GM18507 (cell line): ENCODE measurements around the gene DPEP1.
"Not testable (repeated sequence)": the region's sequence is repeated elsewhere in the genome, so short reads cannot be mapped to it uniquely, and the experiment has no call there.

ENCODE experiments used
- DNase-seq: peaks from one replicate; pipeline ENCODE4 v3.0.0; 2011; ENCODE audit warnings: low read depth; ENCODE audit not compliant: insufficient read length; ENCODE audit errors: extremely low spot score
- FAIRE-seq: peaks from 2 replicates; lab custom pipeline; 2011; peaks lifted over from hg19 to GRCh38; lab: Jason Lieb, UNC

DPEP1 gene

DNA sequence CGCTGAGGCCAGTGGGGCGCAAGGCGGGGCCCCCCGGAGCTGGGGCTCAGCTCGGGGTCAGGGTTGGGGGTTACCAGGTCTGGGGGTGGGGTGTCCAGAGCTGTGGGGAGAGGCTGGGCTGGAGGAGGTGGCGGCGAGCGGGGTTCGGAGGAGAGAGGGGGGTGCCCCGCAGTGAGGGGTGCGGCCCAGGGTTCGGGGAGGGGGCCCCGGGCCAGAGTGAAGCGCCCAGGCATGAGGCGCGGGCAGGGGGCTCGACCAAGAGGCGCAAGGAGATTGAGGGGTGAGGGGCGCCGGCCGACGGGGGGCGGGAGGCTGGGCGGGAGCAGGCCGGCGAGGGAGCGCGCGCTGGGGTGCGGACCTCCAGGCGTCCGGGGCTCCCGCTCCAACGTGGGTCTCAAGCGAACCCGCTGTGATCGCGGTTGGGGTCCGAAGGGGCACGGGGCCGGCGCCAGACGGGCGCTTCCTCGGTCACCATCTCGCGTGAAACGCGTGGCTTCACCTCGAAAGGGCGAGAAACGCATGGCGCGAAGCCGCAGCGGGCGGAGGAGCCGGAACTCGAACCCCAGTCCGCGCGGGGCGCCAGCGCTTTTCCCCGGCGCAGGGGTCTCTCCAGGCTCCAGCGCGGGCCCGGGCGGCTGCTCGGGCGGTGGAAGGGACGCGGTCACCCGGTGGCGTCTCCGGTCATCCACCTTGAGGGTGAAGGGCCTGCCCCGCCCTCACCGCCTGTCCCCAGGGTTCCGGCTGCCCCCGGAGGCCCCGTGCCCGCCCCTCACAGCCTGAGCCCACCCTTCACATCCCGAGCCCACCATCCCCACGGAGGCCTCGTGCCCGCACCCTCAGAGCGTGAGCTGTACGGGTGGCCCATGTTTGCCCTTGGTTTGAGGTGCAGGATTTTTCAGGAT lies 37.0 kb upstream of the DPEP1 start:
- FAIRE-seq (no peak), DNase-seq (no peak)

DNA sequence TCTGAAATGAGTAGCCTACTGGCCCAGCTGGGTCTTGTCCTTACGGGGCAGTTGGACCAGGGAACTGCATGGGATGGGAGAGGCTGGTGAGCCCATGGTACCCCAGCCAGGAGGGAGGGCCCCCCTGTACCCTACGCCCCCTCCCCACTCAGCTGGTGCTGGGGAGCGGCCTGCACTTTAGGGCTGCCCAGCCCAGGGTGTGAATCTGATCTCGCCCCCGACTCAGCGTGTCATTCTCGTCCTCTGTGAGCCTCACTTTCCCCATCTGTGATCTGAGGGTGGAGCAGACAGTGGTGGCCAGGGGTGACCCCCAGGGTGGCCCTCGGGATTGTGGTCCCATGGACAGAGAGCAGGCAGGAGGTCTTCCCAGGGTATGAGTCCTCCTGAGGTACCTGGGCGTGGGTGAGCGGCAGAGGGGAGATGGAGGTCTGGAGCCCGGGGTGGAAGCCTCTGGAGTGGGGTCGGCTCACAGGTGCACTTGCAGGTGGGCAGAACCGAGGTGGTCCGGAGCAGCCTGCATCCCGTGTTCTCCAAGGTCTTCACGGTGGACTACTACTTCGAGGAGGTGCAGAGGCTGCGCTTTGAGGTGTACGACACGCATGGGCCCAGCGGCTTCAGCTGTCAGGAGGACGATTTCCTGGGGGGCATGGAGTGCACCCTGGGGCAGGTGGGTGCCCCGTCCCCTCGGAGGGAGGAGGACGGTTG lies 36.2 kb upstream of the DPEP1 start:
- no peak for DNase-seq
- no peak for FAIRE-seq

DNA sequence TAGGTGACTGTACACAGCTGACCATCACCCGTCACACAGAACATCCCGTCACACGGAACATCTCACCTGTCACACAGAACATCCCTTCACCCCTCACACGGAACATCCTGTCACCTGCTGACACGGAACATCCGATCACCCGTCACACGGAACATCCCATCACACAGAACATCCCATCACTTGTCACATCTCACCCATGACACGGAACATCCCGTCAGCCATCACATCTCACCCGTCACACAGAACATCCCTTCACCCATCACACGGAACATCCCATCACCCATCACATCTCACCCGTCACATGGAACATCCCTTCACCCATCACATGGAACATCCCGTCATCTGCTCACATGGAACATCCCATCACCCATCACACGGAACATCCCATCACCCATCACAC lies 34.1 kb upstream of the DPEP1 start:
- DNase-seq, result no peak
- FAIRE-seq, result no peak

DNA sequence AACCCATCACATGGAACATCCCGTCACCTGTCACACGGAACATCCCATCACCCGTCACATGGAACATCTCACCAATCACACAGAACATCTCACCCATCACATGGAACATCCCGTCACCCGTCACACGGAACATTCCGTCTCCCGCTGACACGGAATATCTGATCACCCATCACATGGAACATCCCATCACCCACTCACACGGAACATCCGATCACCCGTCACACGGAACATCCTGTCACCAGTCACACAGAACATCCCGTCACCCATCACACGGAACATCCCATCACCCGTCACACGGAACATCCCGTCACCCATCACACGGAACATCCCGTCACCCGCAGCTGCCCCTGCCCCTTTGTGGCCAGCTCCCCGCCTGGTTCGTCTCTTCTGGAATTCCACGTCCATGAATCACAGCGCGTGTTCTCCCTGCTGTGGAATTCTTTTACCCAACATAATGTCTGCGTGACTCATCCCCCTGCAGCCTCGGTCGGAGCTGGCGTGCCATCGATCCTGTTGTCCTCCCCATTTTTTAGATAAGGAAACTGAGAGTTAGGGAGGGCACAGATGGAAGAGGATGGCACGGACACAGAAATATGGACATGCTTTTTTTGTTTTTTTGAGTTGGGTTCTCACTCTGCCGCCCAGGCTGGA lies 32.3 kb upstream of the DPEP1 start:
- FAIRE-seq, result no peak
- DNase-seq, result no peak

DNA sequence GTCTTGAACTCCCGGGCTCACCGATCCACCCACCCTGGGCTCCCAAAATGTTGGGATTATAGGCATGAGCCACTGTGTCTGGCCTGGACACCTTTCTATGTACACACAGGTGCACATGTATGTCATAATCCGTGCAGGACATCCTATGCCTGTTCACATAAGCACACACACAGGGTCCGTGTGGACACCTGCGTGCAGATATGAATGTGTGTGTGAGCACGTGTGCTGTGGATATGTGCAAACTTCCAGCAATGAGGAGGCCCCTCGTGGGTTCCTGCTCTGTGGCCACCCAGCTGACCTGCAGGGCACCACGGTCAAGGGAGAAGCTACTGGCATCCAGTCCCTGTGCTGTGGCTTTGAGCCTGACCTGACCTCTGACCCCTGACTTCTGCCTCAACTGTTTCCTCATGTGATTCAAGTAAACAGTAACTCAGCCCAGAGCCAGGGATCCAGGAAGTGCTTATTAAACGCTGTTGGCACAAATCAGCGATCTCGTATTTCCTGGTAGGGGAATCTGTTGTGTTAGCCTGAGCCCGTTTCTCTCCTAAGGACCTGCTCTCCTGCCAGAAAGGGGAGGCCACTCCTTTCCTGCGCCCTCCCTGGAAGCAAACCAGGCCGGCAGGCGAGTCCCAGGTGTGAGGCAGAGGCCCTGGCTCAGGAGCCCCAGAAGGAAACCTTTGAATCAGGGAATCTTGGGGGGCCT lies 31.4 kb upstream of the DPEP1 start:
- DNase-seq, result no peak
- no peak for FAIRE-seq

DNA sequence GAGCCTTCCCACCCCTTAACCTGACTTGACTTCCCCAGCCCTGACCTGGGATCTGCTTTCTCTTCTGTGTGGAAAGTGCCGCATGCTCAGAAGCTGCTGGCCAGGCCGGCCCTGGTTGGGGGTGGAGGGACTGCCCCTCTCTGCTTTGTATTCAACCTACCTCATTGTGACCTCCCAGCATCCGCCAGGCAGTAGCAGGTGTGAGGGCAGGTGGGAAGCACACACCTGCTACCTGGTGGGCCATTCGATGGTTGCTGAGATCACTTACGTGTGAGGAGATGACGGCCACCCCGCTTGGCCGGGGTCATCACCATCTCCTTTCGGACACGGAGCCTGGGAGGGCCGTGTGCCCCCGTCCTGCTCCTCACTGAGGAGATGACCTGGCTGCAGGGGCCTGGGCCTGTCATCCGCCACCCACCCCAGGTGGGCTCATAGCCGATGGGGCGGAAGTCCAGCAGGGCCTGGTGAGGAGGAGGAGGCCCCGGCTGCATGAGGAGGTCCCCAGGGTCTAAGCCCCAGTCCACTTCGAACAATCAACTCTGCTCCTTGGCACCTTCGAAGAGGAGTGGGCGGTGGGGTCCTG lies 30.7 kb upstream of the DPEP1 start:
- FAIRE-seq (no peak), DNase-seq (no peak)

DNA sequence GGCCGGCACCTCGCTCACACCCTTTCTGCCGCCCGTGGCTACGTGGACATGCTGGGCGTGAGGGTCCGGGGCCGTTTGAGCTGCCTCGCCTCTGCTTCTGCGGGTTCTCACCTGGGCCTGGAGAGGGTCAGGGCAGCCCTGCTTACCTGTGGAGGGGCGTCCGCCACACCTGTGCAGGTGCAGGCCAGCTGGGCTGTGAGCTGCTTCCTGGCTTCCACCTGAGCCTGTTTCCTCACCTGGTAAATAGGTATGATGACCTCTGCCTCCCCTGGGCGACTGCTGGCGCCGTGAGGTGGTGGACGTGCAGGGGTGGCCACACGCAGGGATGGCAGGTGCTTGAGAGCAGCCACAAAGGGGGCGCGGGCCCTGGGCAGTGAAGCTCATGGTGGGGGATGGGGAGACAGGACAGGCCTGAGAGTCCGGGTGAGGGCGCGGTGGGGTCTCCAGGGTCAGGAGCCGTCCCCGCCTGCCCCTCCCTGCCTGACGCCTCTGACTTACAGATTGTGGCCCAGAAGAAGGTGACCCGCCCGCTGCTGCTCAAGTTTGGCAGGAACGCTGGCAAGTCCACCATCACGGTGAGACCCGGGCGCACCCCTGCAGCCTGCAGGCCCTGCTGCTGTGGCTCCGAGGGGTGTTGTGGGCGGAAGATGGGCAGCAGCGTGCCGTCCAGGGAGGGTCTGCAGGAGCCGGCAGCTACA lies 30.1 kb upstream of the DPEP1 start:
- no peak for FAIRE-seq
- DNase-seq, result no peak

DNA sequence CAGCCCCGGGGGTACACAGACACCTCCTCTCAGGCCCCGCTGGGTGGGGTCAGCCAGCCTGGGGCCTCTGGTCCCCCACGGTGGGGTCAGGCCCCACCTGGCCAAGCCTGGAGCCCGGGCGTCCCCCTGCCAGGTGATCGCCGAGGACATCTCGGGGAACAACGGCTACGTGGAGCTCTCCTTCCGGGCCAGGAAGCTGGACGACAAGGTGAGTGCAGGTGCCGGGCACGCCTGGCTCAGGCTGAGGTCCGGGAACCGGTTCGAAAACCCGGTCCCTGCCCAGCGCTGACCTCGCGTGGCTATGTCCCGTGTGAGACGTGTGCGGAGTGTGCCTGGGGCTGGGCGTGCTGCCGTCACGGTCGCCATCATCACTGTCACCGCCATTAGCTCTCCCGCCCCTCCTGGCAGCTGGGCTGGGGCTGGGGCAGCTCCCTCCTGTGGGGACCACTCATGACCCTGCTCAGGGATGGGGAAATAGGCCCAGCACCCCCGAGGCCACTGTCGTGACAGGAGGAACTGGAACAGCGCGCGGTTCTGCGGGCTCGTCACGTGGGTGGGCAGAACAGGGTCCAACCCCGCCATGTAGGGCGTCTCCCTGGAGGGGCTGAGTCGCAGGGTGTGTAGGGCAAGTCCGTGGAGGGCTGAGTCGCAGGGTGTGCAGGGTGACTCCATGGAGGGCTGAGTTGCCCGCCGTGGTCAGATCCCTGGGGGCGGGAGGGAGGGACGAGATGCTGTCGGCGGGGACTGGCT lies 29.4 kb upstream of the DPEP1 start:
- no peak for FAIRE-seq
- no peak for DNase-seq

DNA sequence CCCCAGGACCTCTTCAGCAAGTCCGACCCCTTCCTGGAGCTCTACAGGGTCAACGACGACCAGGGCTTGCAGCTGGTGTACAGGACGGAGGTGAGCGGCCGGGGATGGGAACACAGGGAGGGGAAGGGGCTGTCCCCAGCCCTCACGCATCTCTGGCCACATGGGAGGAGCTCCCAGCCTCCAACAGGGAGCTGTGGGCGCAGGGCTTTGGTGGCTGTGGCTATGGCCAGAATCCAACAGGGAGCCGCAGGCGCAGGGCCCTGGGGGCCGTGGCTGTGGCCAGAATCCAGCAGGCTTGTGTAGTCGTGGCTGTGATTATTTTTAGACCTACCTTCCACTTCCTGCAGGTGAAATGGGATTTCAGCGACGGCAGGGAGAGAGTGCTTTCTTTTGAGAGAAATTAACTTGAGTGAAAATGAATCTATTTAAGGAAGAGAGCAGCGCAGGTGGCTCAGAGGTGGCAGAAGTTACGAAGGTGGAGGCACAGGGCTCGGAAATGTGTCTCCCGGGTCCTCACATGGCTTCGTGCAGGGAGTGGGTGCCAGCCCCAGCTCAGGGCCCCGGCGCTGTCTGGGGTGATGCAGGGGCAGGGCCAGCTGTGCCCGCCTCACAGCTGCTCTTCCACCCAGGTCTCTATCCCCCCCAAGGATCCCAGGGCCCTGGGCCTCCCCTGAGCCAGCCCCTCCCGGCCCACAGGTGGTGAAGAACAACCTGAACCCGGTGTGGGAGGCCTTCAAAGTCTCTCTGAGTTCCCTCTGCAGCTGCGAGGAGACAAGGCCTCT lies 28.5 kb upstream of the DPEP1 start:
- DNase-seq, result no peak
- no peak for FAIRE-seq

DNA sequence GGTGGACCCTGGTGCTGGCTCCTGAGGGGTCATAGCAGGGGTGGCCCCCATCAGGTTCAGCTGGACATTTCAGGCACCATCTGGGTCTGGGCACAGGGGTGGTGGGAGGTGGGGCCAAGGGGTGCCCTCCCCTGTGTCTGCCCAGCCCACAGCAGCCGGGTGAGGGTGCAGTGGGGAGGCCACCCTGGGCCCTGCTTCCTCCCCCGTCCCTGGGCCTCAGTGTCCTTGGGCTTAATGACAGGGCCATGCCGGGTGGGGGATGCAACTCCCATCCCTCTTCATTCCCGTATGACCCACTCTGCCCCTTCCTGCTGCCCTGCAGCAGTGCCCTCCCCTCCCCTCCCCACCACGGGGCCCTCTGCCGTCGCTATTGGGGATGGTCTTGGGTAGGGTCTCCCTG lies 27.2 kb upstream of the DPEP1 start:
- FAIRE-seq, result no peak

DNA sequence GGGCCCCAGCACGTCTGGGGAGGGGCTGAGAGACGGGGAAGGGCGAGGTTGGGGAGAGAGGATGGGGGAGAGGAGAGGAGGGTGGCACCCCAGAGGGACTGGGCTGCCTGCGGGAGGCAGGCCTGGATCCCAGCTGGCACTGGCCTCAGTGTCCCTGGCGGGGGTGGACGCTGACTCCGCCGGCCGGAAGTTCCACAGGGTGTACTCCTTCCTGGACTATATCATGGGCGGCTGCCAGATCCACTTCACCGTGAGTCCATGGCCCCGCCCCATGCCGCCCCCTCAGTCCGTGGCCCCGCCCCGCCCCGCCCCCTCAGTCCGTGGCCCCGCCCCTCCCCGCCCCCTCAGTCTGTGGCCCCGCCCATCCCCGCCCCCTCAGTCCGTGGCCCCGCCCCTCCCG lies 26.6 kb upstream of the DPEP1 start:
- DNase-seq (no peak), FAIRE-seq (no peak)

More for the DNA sequence above, 27.2 kb upstream of the DPEP1 start:
- no peak for DNase-seq

DNA sequence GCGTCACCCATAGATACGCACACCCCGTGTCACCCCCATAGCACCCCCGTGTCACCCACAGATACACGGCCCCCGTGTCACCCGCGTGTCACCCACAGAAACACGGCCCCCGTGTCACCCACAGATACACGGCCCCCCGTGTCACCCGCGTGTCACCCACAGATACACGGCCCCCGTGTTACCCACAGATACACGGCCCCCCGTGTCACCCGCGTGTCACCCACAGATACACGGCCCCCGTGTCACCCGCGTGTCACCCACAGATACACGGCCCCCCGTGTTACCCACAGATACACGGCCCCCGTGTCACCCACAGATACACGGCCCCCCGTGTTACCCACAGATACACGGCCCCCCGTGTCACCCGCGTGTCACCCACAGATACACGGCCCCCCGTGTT lies 25.8 kb upstream of the DPEP1 start:
- not testable (repeated sequence) for FAIRE-seq

DNA sequence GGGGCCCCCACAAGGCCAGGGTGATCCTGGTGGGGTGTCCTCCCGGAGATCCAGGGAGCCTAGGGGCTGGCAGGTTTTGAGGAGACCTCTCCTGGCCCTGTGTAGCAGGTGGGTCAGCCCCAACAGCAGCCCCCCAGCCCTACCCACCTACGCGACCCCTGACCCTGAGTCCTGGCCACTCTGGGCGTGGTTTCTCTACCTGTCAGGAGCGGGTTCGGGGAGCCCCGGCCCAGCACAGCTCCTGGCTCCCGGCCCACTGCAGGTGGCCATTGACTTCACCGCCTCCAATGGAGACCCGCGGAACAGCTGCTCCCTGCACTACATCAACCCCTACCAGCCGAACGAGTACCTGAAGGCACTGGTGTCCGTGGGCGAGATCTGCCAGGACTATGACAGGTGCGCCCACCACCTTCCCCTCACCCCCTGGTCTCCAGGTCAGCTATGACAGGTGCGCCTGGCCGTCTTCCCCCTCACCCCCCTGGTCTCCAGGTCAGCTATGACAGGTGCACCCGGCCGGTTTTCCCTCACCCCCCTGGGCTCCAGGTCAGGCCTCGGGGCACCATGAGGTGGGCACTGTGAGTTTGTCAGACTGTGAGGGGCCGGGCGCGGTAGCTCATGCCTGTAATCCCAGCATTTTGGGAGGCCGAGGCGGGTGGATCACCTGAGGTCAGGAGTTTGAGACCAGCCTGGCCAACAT lies 24.9 kb upstream of the DPEP1 start:
- no peak for DNase-seq
- no peak for FAIRE-seq

More for the DNA sequence above, 25.8 kb upstream of the DPEP1 start:
- DNase-seq, result not testable (repeated sequence)

DNA sequence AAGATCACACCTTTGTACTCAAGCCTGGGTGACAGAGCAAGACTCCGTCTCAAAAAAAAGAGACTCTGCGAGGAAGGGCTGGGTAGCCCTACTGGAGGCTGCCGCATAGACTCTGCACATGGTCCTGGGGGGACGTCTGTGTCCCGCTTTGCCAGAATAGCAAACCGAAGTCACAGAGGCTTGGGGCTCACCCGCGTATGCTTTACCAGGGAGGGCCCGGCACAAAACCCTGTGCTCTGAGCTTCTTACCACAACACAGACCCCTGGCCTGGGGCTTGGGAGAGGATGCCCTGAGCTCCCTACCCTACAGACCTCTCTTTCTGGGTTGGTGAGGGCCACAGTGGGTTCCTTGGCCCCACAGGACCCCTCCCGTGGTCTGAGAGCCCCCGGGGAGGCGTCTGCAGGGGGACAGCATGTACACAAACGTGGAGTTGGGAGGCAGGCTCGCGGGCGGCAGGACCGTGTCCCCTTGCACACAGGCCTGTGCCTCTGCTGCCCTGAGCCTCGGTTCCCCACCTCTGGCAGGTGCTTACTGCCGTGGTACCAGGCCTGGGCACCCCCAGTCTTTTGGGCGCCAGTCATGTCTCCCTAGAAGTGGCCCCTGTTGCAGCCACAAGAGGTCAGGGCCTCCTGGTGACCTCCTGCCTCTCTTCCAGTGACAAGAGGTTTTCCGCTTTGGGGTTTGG lies 24.1 kb upstream of the DPEP1 start:
- FAIRE-seq (no peak), DNase-seq (no peak)

DNA sequence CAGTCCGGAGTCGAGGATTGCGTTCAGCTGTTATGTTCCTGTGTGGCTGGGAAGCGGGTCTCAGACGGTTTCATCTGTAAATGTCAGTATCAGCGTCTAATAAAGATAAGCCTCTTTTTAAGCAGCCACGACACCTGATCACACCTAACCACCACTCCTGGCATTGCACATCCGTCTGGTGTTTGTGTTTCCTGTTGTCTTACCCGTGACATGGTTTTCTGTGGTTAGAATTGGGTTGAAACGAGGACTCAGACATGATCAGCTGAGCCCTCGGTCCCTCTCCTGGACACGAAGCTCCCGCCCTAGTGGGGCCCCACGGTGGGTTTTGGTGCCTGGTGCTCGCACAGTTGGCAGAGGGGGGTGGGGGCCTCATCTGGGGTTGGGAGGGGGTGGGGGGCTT lies 19.6 kb upstream of the DPEP1 start:
- DNase-seq (no peak), FAIRE-seq (no peak)

DNA sequence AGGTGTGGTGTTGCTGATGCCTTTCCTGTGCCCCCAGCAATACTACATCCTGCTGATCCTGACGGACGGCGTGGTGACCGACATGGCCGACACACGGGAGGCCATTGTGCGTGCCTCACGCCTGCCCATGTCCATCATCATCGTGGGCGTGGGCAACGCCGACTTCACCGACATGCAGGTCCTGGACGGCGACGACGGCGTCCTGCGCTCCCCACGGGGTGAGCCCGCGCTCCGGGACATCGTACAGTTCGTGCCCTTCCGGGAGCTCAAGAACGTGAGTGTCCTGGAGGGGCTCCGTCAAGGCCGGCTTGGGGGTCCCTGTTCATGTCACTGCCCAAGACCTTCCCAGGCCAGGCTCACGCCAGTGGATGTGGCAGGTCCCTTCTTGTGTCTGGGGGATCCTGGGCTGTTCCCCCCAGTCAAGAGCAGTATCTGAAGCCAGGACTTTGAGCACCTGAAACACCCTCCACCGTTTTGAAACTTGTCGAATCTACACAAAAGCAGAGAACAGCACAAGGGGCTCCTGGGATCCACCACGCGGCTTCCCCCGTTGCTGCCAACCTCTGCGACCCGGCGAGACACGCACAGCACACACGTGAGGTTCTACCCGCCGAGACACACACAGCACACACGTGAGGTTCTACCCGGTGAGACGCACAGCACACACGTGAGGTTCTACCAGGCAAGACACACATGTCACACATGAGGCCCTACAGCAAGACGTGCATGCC lies 17.9 kb upstream of the DPEP1 start:
- FAIRE-seq (no peak), DNase-seq (no peak)
